Activated T-helper 9 cell treated with anti-CD3 and anti-CD28 coated beads, Interleukin-2, amount 50 U/mL, for 16 hours (primary cell): ENCODE results near the gene MCU.

ENCODE experiments used
- DNase-seq: peaks from one replicate; pipeline ENCODE4 v3.0.0-alpha.2; 2020; ENCODE audit warnings: low read depth

Gene MCU

DNA sequence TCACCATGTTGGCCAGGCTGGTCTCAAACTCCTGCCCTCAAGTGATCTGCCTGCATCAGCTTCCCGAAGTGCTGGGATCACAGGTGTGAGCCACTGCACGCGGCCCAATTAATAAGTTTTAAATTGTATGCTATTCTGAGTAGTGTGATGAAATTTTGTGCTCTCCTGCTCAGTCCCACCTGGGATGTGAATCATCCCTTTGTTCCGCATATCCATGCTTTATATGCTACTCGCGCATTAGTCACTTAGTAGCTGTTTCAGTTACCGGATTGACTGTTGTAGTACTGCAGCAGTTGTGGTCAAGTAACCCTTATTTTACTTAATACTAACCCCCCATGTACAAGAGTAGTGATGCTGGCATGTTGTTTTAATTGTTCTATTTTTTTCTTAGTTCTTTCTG is 154.3 kb downstream of the MCU start:
- DNase-seq: no peak

GRCh38 chr10:72847681-72848080 is 155.7 kb downstream of the MCU start:
- DNase-seq: no peak

DNA sequence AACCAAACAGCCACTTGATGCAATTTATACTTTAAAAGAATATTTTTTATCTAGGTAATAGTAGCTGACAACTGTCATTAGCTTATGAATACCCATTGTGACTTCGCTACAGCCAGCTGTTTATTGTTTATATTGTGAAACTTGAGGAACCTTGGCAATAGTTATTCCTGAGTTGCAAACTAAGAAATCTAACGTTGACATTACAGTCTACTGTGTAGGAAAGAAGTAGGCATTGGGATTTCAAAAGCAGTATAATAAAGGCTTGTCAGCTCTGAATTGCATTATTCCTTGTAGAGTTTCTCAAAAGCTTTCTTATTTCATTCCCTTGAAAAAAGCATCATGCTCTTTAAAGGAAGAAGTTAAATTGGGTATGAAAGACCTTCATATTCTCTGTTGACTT is 158.9 kb downstream of the MCU start:
- DNase-seq: no peak

- DNase-seq: no peak
These were observed 159.6 kb downstream of the MCU start for GRCh38 chr10:72851509-72851908.

DNA sequence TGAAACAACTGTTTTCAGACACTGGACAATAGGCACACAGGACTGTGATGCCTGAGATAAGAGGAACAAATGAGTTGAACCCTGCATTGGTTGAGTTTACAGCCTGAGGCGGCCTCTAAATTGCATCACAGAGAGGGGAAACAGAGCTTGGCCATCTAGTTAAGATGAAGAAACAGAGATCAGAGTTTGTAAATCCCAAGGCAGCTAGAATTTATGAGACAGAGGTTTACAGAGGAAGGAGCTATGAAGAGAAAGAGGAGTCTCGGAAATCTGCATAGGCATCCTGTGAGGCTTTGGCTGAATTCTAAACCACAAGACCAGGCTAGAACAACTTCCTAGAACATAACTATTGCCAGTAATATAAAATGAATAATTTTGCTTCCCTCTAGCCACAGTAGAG is 160.6 kb downstream of the MCU start:
- DNase-seq: no peak

- DNase-seq: no peak
These were observed 163.2 kb downstream of the MCU start for GRCh38 chr10:72855129-72855528.

- DNase-seq: no peak
These were observed 163.8 kb downstream of the MCU start for GRCh38 chr10:72855790-72856189.

DNA sequence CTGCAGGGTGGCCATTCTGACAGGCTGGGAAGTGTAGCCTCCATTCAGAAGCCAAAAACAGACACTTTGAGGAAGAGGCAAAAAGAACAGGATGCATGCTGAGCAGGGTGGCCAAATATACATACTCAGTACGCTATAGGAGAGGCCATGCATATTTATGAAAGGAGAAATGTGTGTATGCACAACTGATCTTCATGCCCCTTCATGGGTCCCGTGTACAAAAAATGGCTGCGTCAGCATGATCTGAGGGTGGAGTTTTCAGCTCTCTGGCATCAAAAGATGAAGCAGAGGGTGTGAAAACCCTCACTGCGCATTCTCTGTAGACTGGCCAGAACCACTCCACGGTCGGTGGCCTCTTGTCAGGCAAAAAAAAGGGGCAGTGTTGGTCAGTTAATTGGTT is 166.1 kb downstream of the MCU start:
- DNase-seq: no peak

DNA sequence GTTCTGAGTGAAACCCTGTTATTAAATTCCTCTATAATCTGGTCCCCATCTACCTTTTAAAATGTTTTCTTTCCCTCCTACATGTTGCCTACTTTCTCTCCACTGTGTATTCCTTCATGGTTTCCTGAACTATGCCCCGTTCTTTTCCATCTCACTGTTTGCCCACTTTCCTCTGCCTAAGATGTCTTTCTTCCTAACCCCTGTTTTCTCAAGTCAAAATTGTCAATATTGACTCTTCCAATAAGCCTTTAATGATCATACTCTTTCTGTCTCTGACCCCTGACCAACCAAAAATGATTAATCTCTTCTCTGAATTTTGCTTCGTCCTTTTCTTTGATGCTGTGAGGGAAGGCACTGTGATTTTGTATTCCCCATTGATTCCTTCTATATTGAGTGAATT is 171.0 kb downstream of the MCU start:
- no peak for DNase-seq

DNA sequence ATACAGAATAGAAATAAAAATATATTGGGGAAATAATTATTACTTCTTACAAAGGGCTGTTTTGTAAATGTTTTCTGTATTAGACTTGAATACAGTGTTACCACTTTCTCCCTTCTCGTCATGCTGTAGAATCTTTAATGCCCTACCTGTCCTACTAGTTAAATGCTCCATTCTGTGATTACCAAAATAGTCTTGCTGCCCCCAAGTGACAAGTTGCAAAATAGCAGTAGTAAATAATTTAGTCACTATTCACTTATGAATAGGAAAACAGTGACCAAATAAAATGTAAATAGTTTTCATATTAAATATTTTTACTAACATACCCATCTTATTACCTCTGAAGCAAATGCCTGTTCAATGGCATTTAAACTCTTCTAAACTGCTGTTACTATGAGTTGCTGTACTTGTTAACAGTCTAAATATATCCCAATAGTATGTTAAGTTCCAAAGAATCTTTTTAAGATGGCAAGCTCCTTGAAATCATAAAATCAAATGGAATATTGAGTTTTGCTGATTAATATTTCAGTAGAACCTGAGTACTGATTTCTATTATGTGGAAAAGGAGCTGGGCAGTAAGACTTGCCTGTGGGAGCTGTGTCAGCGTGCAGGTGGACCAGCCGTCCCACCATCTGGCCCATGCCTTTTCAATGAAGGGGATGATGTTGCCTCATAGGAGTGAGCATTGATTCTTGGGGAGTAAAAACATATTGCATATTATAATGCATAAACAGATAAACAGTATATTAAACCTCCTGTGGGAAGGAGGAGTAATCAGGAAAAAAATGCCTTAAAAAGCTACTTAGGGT is 183.5 kb downstream of the MCU start:
- DNase-seq: no peak

DNA sequence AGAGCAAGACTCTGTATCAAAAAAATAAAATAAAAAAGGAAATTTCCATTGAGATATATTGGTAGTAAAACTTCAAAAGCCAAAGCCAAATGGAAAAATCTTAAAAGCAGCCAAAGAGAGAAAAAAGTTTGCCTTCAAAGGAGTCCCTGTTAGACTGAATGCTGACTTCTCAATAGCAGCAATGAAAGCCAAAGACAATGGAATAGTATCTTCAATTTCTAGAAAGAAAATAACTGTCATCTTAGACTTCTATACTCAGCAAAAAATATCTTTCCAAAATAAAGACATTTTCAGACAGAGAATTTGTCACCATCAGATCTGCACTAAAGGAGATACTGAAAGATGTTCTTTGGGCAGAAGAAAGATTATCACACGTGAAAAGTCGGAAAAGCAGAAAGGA is 187.3 kb downstream of the MCU start:
- no peak for DNase-seq

GRCh38 chr10:72881291-72881690 is 189.3 kb downstream of the MCU start:
- DNase-seq: no peak

- DNase-seq: no peak
These were observed 191.9 kb downstream of the MCU start for GRCh38 chr10:72883861-72884260.

DNA sequence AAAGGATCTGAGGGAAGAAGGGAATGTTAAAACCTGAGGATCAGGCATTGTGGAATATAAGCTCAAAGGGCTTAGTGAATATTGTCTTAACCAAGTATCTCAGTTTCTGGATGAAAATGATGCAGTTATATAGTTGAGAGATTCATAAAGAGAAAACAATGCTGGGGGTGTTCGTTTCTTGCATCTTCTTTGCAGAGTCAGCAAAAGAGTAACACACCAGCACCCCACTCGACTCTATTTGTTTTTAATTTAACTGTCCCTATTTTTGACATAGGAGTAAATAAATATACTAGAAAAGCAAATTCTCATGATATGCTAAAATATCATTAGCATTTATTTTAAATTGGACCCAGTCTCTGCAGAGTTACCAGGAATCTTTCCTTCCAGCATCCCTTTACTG is 194.0 kb downstream of the MCU start:
- no peak for DNase-seq

GRCh38 chr10:72886621-72887020 is 194.7 kb downstream of the MCU start:
- DNase-seq: no peak

- no peak for DNase-seq
These were observed 195.1 kb downstream of the MCU start for GRCh38 chr10:72887043-72887442.

- no peak for DNase-seq
These were observed 196.3 kb downstream of the MCU start for GRCh38 chr10:72888151-72888638.

DNA sequence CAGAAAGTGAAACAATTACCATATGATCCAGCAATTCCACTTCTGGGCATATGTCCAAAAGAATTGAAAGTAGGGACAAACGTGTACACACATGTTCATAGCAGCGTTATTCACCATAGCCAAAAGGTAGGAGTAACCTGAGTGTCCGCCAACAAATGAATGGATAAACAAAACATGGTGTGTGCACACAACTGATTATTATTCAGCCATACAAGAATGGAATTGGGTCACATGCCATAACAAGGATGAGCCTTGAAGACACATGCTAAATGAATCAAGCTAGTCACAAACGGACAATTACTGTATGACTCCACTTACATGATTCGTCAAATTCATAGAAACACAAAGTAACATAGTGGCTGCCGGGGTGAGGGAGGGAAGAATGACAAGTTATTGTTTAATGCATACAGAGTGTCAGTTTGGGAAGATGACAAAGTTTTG is 197.5 kb downstream of the MCU start:
- DNase-seq: no peak

DNA sequence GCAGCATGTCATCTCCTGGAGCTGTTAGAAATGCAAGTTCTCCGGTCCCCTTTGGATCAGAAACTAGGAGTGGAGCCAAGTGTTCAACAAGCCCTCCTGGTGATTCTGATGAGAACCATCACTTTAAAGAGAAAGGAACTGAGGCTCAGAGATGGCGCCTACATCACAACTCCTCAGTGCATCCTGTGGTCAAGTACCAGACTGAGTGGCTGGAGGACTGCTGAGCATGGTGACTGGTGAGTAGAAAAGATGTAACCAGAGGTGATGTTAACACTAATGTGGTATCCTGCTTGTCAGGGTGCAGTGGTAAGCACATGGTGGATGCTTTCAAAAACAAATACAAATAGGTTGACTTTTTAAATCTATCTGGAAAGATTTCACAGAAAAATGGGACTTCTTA is 198.1 kb downstream of the MCU start:
- DNase-seq: no peak

- no peak for DNase-seq
These were observed 201.3 kb downstream of the MCU start, which contains the start of gene OIT3 for GRCh38 chr10:72893136-72893798. OIT3 (plus strand) TSS chr10:72893739; CDS start chr10:72893799, 60 bp downstream.

GRCh38 chr10:72895236-72895850 is 203.4 kb downstream of the MCU start:
- no peak for DNase-seq

DNA sequence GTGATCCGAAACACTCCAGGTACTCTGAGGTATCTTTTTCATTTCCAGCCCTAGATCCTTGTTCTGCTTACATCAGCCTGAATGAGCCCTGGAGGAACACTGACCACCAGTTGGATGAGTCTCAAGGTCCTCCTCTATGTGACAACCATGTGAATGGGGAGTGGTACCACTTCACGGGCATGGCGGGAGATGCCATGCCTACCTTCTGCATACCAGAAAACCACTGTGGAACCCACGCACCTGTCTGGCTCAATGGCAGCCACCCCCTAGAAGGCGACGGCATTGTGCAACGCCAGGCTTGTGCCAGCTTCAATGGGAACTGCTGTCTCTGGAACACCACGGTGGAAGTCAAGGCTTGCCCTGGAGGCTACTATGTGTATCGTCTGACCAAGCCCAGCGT is 206.7 kb downstream of the MCU start:
- no peak for DNase-seq

DNA sequence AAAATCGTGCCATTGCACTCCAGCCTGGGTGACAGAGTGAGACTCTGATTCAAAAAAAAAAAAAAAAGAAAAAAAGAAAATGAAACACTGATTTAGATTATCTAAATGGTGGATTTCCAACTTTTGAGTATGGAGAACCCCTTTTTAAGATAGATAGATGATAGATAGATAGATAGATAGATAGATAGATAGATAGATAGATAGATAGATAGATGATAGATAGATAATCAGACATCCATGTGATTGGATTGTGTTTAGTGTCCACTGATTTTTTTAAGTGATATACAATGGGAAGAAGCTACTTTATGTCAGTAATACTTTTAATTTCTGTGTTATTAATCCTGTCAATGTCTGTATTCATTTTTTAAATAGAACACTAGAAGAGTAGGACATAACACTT is 207.6 kb downstream of the MCU start:
- DNase-seq: no peak
